ENCODE results near the gene HLCS. TPM values are rescaled to one million over a fixed set of nuclear protein-coding genes. Genes with fewer than 3 reads are reported as not detected.

Gene HLCS
- total and polyA plus RNA-seq, 7 donors: 3.0 to 26.0 (median 12.5) TPM

GRCh38 chr21:36751383-36751782 lies 215.1 kb downstream of the HLCS start:
- Histone ChIP-seq H3K36me3 (peaks cover 0 to 10% (median 1%) of the 10 kb centered on the region in 4 donors), H3K9me3 (no peaks in the 10 kb centered on the region), H3K27me3 (peaks cover 12 to 22% (median 20%) of the 10 kb centered on the region in 3 donors), H3K27ac (no peak overlapping the region), H3K4me1 (peaks cover 0 to 12% (median 10%) of the 10 kb centered on the region in 4 donors), H3K4me3 (no peak overlapping the region)
- intact Hi-C loops (cut with DNase I): no loop called here
- DNase-seq: no peak
- TF ChIP-seq POLR2AphosphoS5 (IDR thresholded peaks at IDR 0.05): no peak
- no peak for TF ChIP-seq CTCF (IDR thresholded peaks at IDR 0.05)
- TF ChIP-seq EP300 (IDR thresholded peaks at IDR 0.05): no peak
- no peak for TF ChIP-seq POLR2A (IDR thresholded peaks at IDR 0.05)
- 79 to 90% methylated on average over 10 of the region's 10 CpGs for WGBS, 2 donors

GRCh38 chr21:36750576-36750959 lies 215.9 kb downstream of the HLCS start:
- Histone ChIP-seq H3K36me3 (peaks cover 0 to 10% (median 0%) of the 10 kb centered on the region in 4 donors), H3K27ac (peak overlapping the region in 1 of 4 donors; percentile 9), H3K4me1 (peaks cover 0 to 12% (median 10%) of the 10 kb centered on the region in 4 donors), H3K9me3 (no peaks in the 10 kb centered on the region), H3K4me3 (no peak overlapping the region), H3K27me3 (peaks cover 12 to 30% (median 20%) of the 10 kb centered on the region in 3 donors)
- TF ChIP-seq CTCF (IDR thresholded peaks at IDR 0.05) (no peak), POLR2A (IDR thresholded peaks at IDR 0.05) (no peak), EP300 (IDR thresholded peaks at IDR 0.05) (no peak), POLR2AphosphoS5 (IDR thresholded peaks at IDR 0.05) (no peak)
- intact Hi-C loops (cut with DNase I): no loop called here
- 95 to 96% methylated on average over 2 of the region's 2 CpGs for WGBS, 2 donors
- DNase-seq: no peak

GRCh38 chr21:36749935-36750575 lies 216.4 kb downstream of the HLCS start:
- Histone ChIP-seq H3K4me3 (no peak overlapping the region), H3K4me1 (peaks cover 0 to 12% (median 10%) of the 10 kb centered on the region in 4 donors), H3K27ac (peak overlapping the region in 1 of 4 donors; percentile 9), H3K9me3 (no peaks in the 10 kb centered on the region), H3K36me3 (peaks cover 0 to 8% (median 0%) of the 10 kb centered on the region in 4 donors), H3K27me3 (peaks cover 12 to 35% (median 20%) of the 10 kb centered on the region in 3 donors)
- 84 to 87% methylated on average over 14 of the region's 14 CpGs for WGBS, 2 donors
- intact Hi-C loops (cut with DNase I): no loop called here
- no peak for TF ChIP-seq POLR2AphosphoS5 (IDR thresholded peaks at IDR 0.05)
- TF ChIP-seq POLR2A (IDR thresholded peaks at IDR 0.05): no peak
- no peak for TF ChIP-seq EP300 (IDR thresholded peaks at IDR 0.05)
- TF ChIP-seq CTCF (IDR thresholded peaks at IDR 0.05): no peak
- DNase-seq: no peak

GRCh38 chr21:36747815-36748383 lies 218.6 kb downstream of the HLCS start:
- no peak for DNase-seq
- no peaks in the 10 kb centered on the region for H3K9me3 ChIP-seq
- peaks cover 0 to 12% (median 10%) of the 10 kb centered on the region in 4 donors for H3K4me1 ChIP-seq
- TF ChIP-seq EP300 (IDR thresholded peaks at IDR 0.05) (no peak), CTCF (IDR thresholded peaks at IDR 0.05) (no peak), POLR2A (IDR thresholded peaks at IDR 0.05) (no peak)
- H3K27me3 ChIP-seq: peaks cover 12 to 50% (median 20%) of the 10 kb centered on the region in 3 donors
- intact Hi-C loops (cut with DNase I): no loop called here
- peak overlapping the region in 3 of 4 donors; percentile 30 to 47 (median 40) for H3K4me3 ChIP-seq
- H3K36me3 ChIP-seq: no peaks in the 10 kb centered on the region
- H3K27ac ChIP-seq: no peak overlapping the region
- WGBS, 2 donors: 1 to 3% methylated on average over 80 of the region's 80 CpGs

Data from sigmoid colon (tissue), 7 donors.